ENCODE data around the gene CBFA2T3.

GRCh38 chr16:88983165-88983564, 6.2 kb upstream of the CBFA2T3 start:
- TF ChIP-seq CTCF (conservative IDR thresholded peaks at IDR 0.05) (no peak), ZFX (IDR thresholded peaks at IDR 0.05) (no peak)
